ENCODE measurements around the gene KLHL11. TPM values are rescaled to one million over a fixed set of nuclear protein-coding genes. Genes with fewer than 3 reads are reported as not detected.

The KLHL11 gene
- total and polyA plus RNA-seq, 10 of the 15 experiments (the other 5 are each of a cell fraction or from before 2014, with no cell fraction given) = 0.07 to 17.2 (median 10.1) TPM

- Histone ChIP-seq H3K4me1 (ENCODE audit: control insufficient read depth, insufficient read depth, low read length) (peaks cover 7% of the 10 kb centered on the region; the same call in 1 of the 2 replicates), H3K4me3 (peak overlapping the region; percentile 37; the same call in 1 of the 2 replicates), H3K36me3 (ENCODE audit: control insufficient read depth in 2 of 2, insufficient read depth in 2 of 2, low read length in 1 of 2) (peaks cover 8 to 23% of the 10 kb centered on the region in 2 experiments), H2AFZ (ENCODE audit: control insufficient read depth, low read depth, low read length) (peak overlapping the region; percentile 92), H3K27me3 (replicated peaks in 1 of 2; ENCODE audit: control insufficient read depth in 2 of 2, insufficient read depth in 2 of 2, low read length in 1 of 2) (no peaks in the 10 kb centered on the region), H3K9ac (ENCODE audit: control insufficient read depth, insufficient read depth, low read length) (peak overlapping the region; percentile 8; the same call in 1 of the 2 replicates), H4K20me1 (ENCODE audit: control insufficient read depth, insufficient read depth) (no peaks in the 10 kb centered on the region; the same call in 1 of the 2 replicates), H3K9me3 (replicated peaks; ENCODE audit: control insufficient read depth, insufficient read depth, low read length) (no peaks in the 10 kb centered on the region), H3K79me2 (ENCODE audit: control insufficient read depth, insufficient read depth, low read length) (peaks cover 36% of the 10 kb centered on the region), H3K27ac (ENCODE audit: control insufficient read depth, insufficient read depth) (no peak overlapping the region), H3K4me2 (ENCODE audit: control insufficient read depth, insufficient read depth) (peak overlapping the region; percentile 81)
- intact Hi-C loops (cut with micrococcal nuclease; ENCODE audit: unreplicated experiment) (no loop called here), in situ Hi-C loops (cut with MboI) (no loop called here)
- RAD21 ChIA-PET (ENCODE audit: unreplicated experiment) = interaction anchor here (0.6 to 2.7 kb wide), 6 partner anchors 14 to 329 kb away, joined by 3 to 15 read pairs (median 4); partner anchors contain the start of genes EIF1, GHDC and ODAD4
- POLR2A ChIA-PET = interaction anchor here (0.6 to 3.4 kb wide), 5 partner anchors 14 to 186 kb away, joined by 3 to 15 read pairs (median 3); partner anchors contain the start of gene EIF1
- CTCF ChIA-PET = interaction anchor here (0.7 to 3.9 kb wide), 3 partner anchors 16 to 161 kb away, joined by 3 to 18 read pairs (median 4); no protein-coding TSS in a partner anchor
- under 1% methylated on average over 10 of the region's 10 CpGs for WGBS (ENCODE audit: insufficient coverage, insufficient replicate concordance, low lambda C conversion rate, missing lambda C conversion rate)
- SMC1A ChIA-PET (ENCODE audit: uncharacterized antibody, unreplicated experiment) = interaction anchor here (3.9 kb wide), 1 partner anchor 16 kb away, joined by 33 read pairs; no protein-coding TSS in a partner anchor
- no TSS peak for BruUV-seq (replicated peaks)
- DNase-seq (ENCODE audit: low read depth, low spot score) (peak; percentile 33), FAIRE-seq (no peak), ATAC-seq (no peak)
- TF ChIP-seq IRF5 (IDR thresholded peaks at IDR 0.05; ENCODE audit: borderline replicate concordance) (no peak), ZNF687 (IDR thresholded peaks at IDR 0.05) (no peak), YY1 (IDR thresholded peaks at IDR 0.05; ENCODE audit: low read depth, low read length) (no peak), ZSCAN29 (IDR thresholded peaks at IDR 0.05) (no peak), ASH2L (IDR thresholded peaks at IDR 0.05; ENCODE audit: borderline replicate concordance, low read depth) (no peak), ZZZ3 (IDR thresholded peaks at IDR 0.05; ENCODE audit: control insufficient read depth, insufficient read length, low read depth) (no peak), SKIL (IDR thresholded peaks at IDR 0.05; ENCODE audit: low read depth, poor library complexity, severe bottlenecking) (no peak), IKZF2 (IDR thresholded peaks at IDR 0.05) (no peak), EP300 (IDR thresholded peaks at IDR 0.05; ENCODE audit: borderline replicate concordance in 1 of 2, control insufficient read depth in 1 of 2, low read depth in 2 of 2, low read length in 2 of 2) (no peak), SUPT20H (IDR thresholded peaks at IDR 0.05; ENCODE audit: borderline replicate concordance, control insufficient read depth, low read depth, low read length) (no peak), RCOR1 (conservative IDR thresholded peaks at IDR 0.05; ENCODE audit: low read depth, low read length) (no peak), POLR2AphosphoS5 (IDR thresholded peaks at IDR 0.05; ENCODE audit: low read length) (peak; percentile 12; the same call in 1 of the 2 replicates), TCF3 (IDR thresholded peaks at IDR 0.05; ENCODE audit: borderline replicate concordance, insufficient read depth, low read depth, low read length) (no peak), TCF12 (IDR thresholded peaks at IDR 0.05; ENCODE audit: low read depth, low read length) (0 out of 2 replicates have a peak, but pooled peaks have one; percentile 1), NFYB (IDR thresholded peaks at IDR 0.05; ENCODE audit: insufficient read depth, low read depth, low read length) (no peak), RUNX3 (IDR thresholded peaks at IDR 0.05; ENCODE audit: low read length) (0 out of 2 replicates have a peak, but pooled peaks have one; percentile 1), TARDBP (IDR thresholded peaks at IDR 0.05; ENCODE audit: borderline replicate concordance) (no peak)
Measured at GRCh38 chr17:41865596-41865893, 322 bp upstream of the KLHL11 start.
